ENCODE data around the gene TFF1.

- TF ChIP-seq EZH2 (IDR thresholded peaks at IDR 0.05), result no peak
- no peak for TF ChIP-seq POLR2AphosphoS5 (IDR thresholded peaks at IDR 0.05; ENCODE audit: borderline replicate concordance, low read depth, low read length)
These were observed 22.3 kb downstream of the TFF1 start for GRCh38 chr21:42343963-42344510.
